Activated T-helper 1 cell treated with anti-CD3 and anti-CD28 coated beads, Interleukin-12 subunit alpha, Interleukin-12 subunit beta, Interleukin-2, Interleukin-4 antibody, amounts not matched to agents 30 ng/mL and 10 ng/mL and 1 ng/mL, durations not matched to agents 14 hours and 24 hours and 36 hours (primary cell): ENCODE data around the gene PSORS1C2. TPM values are rescaled to one million over a fixed set of nuclear protein-coding genes. Genes with fewer than 3 reads are reported as not detected.
"Not testable (repeated sequence)": the region's sequence is repeated elsewhere in the genome, so short reads cannot be mapped to it uniquely, and the experiment has no call there.

Experiments used
- DNase-seq: peaks from one replicate; pipeline ENCODE4 v3.0.0; 2021; ENCODE audit warnings: low spot score
- H3K27ac Mint-ChIP-seq: one replicate; pipeline ENCODE4 v1.8.0; 2021; ENCODE audit warnings: mild to moderate bottlenecking, mixed read lengths
- H3K27me3 Mint-ChIP-seq: one replicate; pipeline ENCODE4 v1.8.0; 2022; ENCODE audit warnings: mild to moderate bottlenecking, moderate library complexity, mixed read lengths; ENCODE audit not compliant: insufficient read depth
- H3K36me3 Mint-ChIP-seq: one replicate; pipeline ENCODE4 v1.8.0; 2021; ENCODE audit warnings: low read depth, mixed read lengths
- H3K4me1 Mint-ChIP-seq: one replicate; pipeline ENCODE4 v1.8.0; 2021; ENCODE audit warnings: low read depth, mixed read lengths
- H3K4me3 Mint-ChIP-seq: one replicate; pipeline ENCODE4 v1.8.0; 2021; ENCODE audit warnings: mild to moderate bottlenecking, moderate library complexity, mixed read lengths
- H3K9me3 Mint-ChIP-seq: one replicate; pipeline ENCODE4 v1.8.0; 2021; ENCODE audit warnings: mixed read lengths
- intact Hi-C: fragments of 100-400 bp; cut with micrococcal nuclease; formaldehyde crosslinking; loops from one replicate; pipeline ENCODE4 v1.15.1; 2024
- total RNA-seq: library from RNA; stranded (reverse); gene quantifications from 2 replicates; pipeline ENCODE4 v1.2.3, GENCODE V29; 2022

The PSORS1C2 gene
- total RNA-seq = not detected in 2 replicates

GRCh38 chr6:31138982-31139381 is at the start of gene PSORS1C2:
Gene PSORS1C2 (minus strand): TSS chr6:31139066. CDS start chr6:31139026, 40 bp downstream.
- Mint-ChIP-seq H3K36me3 (no peaks in the 10 kb centered on the region), H3K4me1 (peaks cover 8% of the 10 kb centered on the region), H3K9me3 (no peaks in the 10 kb centered on the region), H3K27ac (no peak within 1 kb of the TSS), H3K27me3 (peaks cover 3% of the 10 kb centered on the region), H3K4me3 (no peak within 1 kb of the TSS)
- intact Hi-C loops = no loop called here
- DNase-seq = no peak

- no peak for DNase-seq
- Mint-ChIP-seq H3K9me3 (no peaks in the 10 kb centered on the region), H3K4me3 (no peak overlapping the region), H3K27ac (no peak overlapping the region), H3K36me3 (no peaks in the 10 kb centered on the region), H3K27me3 (peaks cover 3% of the 10 kb centered on the region), H3K4me1 (peaks cover 14% of the 10 kb centered on the region)
- intact Hi-C loops = no loop called here
Measured at GRCh38 chr6:31187780-31188194, 48.9 kb upstream of the PSORS1C2 start.

GRCh38 chr6:31186052-31186734 is 47.3 kb upstream of the PSORS1C2 start:
- Mint-ChIP-seq H3K27me3 (peaks cover 3% of the 10 kb centered on the region), H3K4me1 (peaks cover 14% of the 10 kb centered on the region), H3K4me3 (no peak overlapping the region), H3K36me3 (no peaks in the 10 kb centered on the region), H3K27ac (no peak overlapping the region), H3K9me3 (no peaks in the 10 kb centered on the region)
- intact Hi-C loops = no loop called here
- DNase-seq = no peak

GRCh38 chr6:31185695-31186051 is 46.8 kb upstream of the PSORS1C2 start:
- intact Hi-C loops, DNase-seq, H3K27me3 Mint-ChIP-seq, H3K9me3 Mint-ChIP-seq, H3K4me3 Mint-ChIP-seq, H3K36me3 Mint-ChIP-seq, H3K27ac Mint-ChIP-seq: not testable (repeated sequence)
- peaks cover 14% of the 10 kb centered on the region for H3K4me1 Mint-ChIP-seq

- H3K9me3 Mint-ChIP-seq, intact Hi-C loops, H3K27ac Mint-ChIP-seq, H3K27me3 Mint-ChIP-seq, DNase-seq, H3K4me3 Mint-ChIP-seq, H3K36me3 Mint-ChIP-seq: not testable (repeated sequence)
- H3K4me1 Mint-ChIP-seq = peaks cover 20% of the 10 kb centered on the region
Measured at GRCh38 chr6:31183859-31184258, 45.0 kb upstream of the PSORS1C2 start.

GRCh38 chr6:31183287-31183686 is 44.4 kb upstream of the PSORS1C2 start:
- intact Hi-C loops, H3K4me3 Mint-ChIP-seq, H3K36me3 Mint-ChIP-seq, DNase-seq, H3K27ac Mint-ChIP-seq, H3K27me3 Mint-ChIP-seq, H3K9me3 Mint-ChIP-seq: not testable (repeated sequence)
- H3K4me1 Mint-ChIP-seq = peaks cover 26% of the 10 kb centered on the region

GRCh38 chr6:31180500-31180899 is 41.6 kb upstream of the PSORS1C2 start:
- Mint-ChIP-seq H3K4me3 (peak overlapping the region; percentile 64), H3K4me1 (peaks cover 16% of the 10 kb centered on the region), H3K36me3 (no peaks in the 10 kb centered on the region), H3K9me3 (no peaks in the 10 kb centered on the region), H3K27ac (no peak overlapping the region), H3K27me3 (peaks cover 3% of the 10 kb centered on the region)
- DNase-seq = peak; percentile 27
- intact Hi-C loops = no loop called here

GRCh38 chr6:31179896-31180295 is 41.0 kb upstream of the PSORS1C2 start:
- H3K4me1 Mint-ChIP-seq = peaks cover 13% of the 10 kb centered on the region
- H3K9me3 Mint-ChIP-seq = no peaks in the 10 kb centered on the region
- H3K4me3 Mint-ChIP-seq = no peak overlapping the region
- no peaks in the 10 kb centered on the region for H3K36me3 Mint-ChIP-seq
- peaks cover 3% of the 10 kb centered on the region for H3K27me3 Mint-ChIP-seq
- no peak overlapping the region for H3K27ac Mint-ChIP-seq
- intact Hi-C loops = no loop called here
- DNase-seq = no peak

GRCh38 chr6:31179042-31179386 is 40.1 kb upstream of the PSORS1C2 start:
- intact Hi-C loops = no loop called here
- Mint-ChIP-seq H3K27ac (peak overlapping the region; percentile 7), H3K9me3 (no peaks in the 10 kb centered on the region), H3K4me3 (no peak overlapping the region), H3K36me3 (no peaks in the 10 kb centered on the region), H3K4me1 (peaks cover 13% of the 10 kb centered on the region), H3K27me3 (peaks cover 3% of the 10 kb centered on the region)
- no peak for DNase-seq

- Mint-ChIP-seq H3K9me3 (no peaks in the 10 kb centered on the region), H3K4me1 (peaks cover 13% of the 10 kb centered on the region), H3K36me3 (no peaks in the 10 kb centered on the region), H3K4me3 (no peak overlapping the region), H3K27ac (peak overlapping the region; percentile 7), H3K27me3 (no peaks in the 10 kb centered on the region)
- intact Hi-C loops = no loop called here
- no peak for DNase-seq
Measured at GRCh38 chr6:31178143-31179041, 39.5 kb upstream of the PSORS1C2 start.

- peaks cover 13% of the 10 kb centered on the region for H3K4me1 Mint-ChIP-seq
- H3K27ac Mint-ChIP-seq = no peak overlapping the region
- H3K27me3 Mint-ChIP-seq = no peaks in the 10 kb centered on the region
- H3K4me3 Mint-ChIP-seq = no peak overlapping the region
- no peak for DNase-seq
- no peaks in the 10 kb centered on the region for H3K9me3 Mint-ChIP-seq
- intact Hi-C loops = no loop called here
- no peaks in the 10 kb centered on the region for H3K36me3 Mint-ChIP-seq
Measured at GRCh38 chr6:31175971-31176370, 37.1 kb upstream of the PSORS1C2 start.

GRCh38 chr6:31174378-31174777 is 35.5 kb upstream of the PSORS1C2 start:
- no peak for DNase-seq
- Mint-ChIP-seq H3K9me3 (no peaks in the 10 kb centered on the region), H3K4me1 (peaks cover 13% of the 10 kb centered on the region), H3K27me3 (no peaks in the 10 kb centered on the region), H3K36me3 (no peaks in the 10 kb centered on the region), H3K4me3 (no peak overlapping the region), H3K27ac (no peak overlapping the region)
- intact Hi-C loops = no loop called here

GRCh38 chr6:31173406-31173805 is 34.5 kb upstream of the PSORS1C2 start:
- Mint-ChIP-seq H3K4me3 (no peak overlapping the region), H3K36me3 (no peaks in the 10 kb centered on the region), H3K27me3 (no peaks in the 10 kb centered on the region), H3K9me3 (no peaks in the 10 kb centered on the region), H3K27ac (no peak overlapping the region), H3K4me1 (peaks cover 3% of the 10 kb centered on the region)
- DNase-seq = no peak
- intact Hi-C loops = no loop called here
